HG03025 (cell line): ENCODE data around the gene MCU.
"Not testable (repeated sequence)": the region's sequence is repeated elsewhere in the genome, so short reads cannot be mapped to it uniquely, and the experiment has no call there.

ENCODE experiments used
- ATAC-seq: cut with Tn5 transposase; IDR thresholded peaks from one replicate; pipeline ENCODE4 v1.9.1; 2021; ENCODE audit warnings: mild to moderate bottlenecking, moderate library complexity; ENCODE audit not compliant: unreplicated experiment, low FRiP score

MCU gene

DNA sequence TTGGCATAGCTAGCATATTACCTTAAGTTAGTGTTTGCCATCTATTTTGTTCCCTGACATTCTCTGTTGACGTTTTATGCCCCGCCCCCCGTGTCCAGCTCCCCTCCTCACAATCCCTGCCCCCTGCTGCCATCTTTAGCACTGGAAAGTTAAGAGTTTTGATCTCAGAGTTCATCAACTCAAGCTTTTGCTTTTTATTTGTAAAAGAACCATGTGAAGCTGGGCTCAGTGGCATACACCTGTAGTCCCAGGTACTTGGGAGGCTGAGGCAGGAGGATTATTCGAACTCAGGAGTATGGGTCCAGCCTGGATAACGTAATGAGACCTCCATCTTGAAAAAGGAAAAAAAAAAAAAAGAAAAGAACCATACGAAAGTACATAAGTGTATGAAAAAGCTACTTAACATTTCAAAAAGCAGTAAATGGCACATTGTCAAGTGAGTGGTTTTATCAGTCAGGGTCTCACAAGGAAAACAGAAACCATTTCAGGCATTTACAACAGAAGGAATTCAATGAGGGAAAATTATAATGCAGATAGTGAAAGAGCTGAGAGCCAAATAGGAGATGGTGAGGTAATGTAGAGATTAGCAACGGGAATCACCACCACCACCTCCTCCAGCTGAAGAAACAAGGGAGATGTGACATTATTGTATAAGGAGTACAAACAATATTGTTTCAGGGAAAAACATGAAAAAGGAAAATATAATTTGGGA is 64.9 kb downstream of the MCU start:
- ATAC-seq = no peak

DNA sequence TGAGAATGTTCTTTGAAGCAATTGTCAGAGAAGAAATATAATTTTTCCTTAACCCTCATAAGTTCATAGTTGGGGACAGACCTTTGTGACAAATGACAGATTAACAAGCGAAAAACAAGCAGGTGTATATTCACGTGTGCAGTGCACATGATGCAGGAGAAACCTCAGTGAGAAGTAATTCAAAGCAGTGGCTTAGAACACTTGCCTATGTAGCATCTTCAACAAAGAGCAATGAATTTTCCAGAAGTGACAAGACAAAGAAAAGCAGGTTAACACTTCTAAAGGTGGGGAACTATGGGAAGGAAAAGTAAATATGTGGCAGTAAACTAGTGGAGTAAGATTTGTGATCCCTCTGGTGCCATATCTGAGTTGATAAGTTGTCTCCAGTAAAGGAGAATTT is 65.8 kb downstream of the MCU start:
- no peak for ATAC-seq

GRCh38 chr10:72758930-72759329 is 67.0 kb downstream of the MCU start:
- not testable (repeated sequence) for ATAC-seq

DNA sequence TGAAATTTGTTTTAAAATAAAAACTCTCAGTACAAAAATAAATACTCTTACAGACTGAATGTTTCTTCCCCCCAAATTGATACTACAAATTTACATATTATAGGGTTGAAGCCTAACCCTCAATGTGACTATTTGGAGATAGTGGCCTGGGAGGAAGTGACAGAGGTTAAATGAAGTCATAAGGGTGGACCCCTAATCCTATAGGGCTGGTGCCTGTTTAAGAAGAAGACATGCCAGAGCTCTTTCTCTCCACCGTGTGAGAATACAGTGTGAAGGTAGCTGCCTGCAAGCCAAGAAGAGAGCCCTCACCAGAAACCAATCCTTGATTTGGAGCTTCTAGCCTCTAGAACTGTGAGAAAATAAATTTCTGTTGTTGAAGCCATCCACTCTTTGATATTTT is 67.6 kb downstream of the MCU start:
- no peak for ATAC-seq

- ATAC-seq = no peak
Observed at GRCh38 chr10:72761498-72761897, 69.6 kb downstream of the MCU start.

DNA sequence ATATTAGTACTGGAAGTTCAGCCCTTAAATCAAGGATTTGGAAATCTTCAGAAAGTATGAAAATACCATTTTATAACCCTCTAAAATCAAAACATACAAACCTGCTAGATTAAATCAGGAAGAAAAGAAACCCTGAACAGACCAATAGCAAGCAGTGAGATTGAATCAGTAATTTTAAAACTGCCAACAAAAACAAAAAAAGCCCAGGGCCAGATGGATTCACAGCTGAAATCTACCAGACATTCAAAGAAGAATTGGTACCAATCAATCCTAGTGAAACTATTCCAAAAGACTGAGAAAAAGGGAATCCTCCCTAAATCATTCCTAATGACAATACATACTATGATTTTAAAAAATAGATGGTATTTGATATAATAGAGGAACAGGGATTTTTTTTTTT is 70.1 kb downstream of the MCU start:
- no peak for ATAC-seq

GRCh38 chr10:72763201-72763600 is 71.3 kb downstream of the MCU start:
- no peak for ATAC-seq

GRCh38 chr10:72764151-72764550 is 72.2 kb downstream of the MCU start:
- no peak for ATAC-seq

- no peak for ATAC-seq
Observed at GRCh38 chr10:72765051-72765745, 73.3 kb downstream of the MCU start.

- not testable (repeated sequence) for ATAC-seq
Observed at GRCh38 chr10:72771195-72771594, 79.3 kb downstream of the MCU start.

DNA sequence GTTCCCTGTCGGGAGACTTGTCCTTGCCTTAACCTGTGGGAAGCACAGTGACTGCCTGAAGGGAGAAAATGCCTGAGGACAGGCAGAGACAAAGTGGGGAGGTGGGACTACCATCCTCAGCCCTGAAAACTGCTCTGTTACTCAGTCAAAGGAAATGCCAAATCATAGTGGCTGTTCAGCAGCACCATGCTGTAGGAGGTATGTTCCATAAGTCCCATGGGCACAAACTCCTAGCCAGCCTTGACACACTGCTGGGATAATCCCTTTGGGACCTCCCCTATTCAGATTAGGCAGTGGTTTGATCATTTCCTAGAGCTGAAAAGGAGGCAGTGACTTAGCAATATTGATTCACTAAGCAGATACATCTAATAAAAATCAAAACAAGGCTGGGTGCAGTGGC is 80.1 kb downstream of the MCU start:
- ATAC-seq = no peak

DNA sequence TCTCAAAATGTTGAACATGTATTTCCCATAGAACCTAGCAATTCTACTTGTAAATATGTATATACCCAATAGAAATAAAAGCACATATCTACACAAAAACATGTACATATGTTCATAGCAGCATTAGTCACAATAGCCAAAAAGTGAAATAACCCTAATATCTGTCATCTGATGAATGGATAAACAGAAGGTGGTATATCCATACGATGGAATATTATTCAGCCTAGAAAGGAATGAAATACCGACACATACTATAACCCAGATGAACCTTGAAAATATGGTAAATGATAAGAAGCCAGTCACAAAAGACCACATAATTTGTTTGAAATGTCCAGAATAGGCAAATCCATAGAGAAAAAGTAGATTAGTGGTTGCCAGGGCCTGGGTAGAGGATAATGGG is 87.9 kb downstream of the MCU start:
- ATAC-seq = no peak

DNA sequence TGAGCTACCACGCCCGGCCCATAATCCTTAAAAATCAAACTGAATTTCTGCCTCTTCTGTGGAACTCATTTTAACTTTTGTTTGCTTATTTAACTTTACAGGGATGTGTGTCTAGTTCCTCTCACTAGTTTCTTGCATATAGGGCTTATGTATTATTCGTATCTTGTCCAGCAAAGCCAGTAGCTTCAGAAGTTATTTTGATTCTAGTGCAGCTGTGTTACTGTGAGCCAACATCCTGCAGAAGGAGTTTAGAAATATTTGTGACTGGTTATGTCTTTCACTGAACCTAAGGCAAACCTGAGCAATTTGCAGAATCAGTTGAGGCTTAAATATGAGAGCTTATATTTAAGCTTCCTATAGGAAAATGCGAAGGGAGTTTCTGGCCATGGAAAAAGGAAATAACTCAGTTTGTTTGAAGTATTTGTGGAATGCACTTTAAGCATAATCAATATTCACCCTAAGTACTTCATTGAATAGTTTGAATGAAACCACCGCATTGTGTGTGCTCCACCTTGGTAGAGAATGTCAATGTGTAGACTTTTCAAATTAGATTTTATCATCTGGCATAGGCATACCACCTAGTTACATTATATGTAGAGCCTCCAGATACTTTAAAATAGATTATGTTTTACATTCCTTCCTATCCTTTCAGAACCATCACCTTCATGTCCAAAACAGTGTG is 90.8 kb downstream of the MCU start:
- no peak for ATAC-seq

DNA sequence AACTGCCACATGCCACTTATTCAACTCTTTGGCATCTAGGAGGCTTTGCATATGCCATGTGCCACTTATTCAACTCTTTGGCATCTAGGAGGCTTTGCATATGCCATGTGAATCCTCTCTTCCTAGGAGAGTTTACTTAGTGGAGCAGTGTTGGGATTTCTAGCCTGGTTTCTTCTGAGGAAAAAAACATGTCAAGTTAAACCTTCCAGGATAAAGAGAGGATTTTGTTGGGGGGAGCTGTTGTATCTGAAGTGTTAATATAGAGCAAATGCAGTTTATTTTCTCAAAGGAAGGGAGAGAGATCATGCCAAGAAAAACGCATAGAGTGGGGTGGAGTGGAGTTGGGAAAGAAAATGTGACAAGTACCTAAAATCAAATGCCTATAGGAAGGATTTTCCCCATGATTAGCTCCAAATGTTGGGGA is 91.5 kb downstream of the MCU start:
- no peak for ATAC-seq

GRCh38 chr10:72784551-72785351 is 92.8 kb downstream of the MCU start:
- no peak for ATAC-seq

DNA sequence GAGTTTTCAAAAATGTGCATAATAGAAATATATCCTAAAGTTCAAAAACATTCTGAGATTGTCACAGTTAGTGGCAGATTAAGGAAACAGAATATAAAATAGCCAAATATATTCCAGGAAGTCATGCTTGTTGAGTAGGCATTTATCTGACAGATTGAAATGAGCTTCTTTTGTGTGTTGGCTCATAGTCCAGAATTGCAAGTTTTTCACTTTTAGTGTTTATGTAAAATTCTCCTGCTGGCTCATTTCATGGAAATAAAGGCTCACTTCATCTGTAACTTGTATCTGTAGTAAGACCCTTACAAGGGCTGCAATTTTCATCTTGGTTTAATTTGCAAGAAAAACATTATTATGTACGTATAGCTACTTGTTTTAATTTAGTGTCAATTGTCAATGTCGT is 93.5 kb downstream of the MCU start:
- ATAC-seq = no peak

DNA sequence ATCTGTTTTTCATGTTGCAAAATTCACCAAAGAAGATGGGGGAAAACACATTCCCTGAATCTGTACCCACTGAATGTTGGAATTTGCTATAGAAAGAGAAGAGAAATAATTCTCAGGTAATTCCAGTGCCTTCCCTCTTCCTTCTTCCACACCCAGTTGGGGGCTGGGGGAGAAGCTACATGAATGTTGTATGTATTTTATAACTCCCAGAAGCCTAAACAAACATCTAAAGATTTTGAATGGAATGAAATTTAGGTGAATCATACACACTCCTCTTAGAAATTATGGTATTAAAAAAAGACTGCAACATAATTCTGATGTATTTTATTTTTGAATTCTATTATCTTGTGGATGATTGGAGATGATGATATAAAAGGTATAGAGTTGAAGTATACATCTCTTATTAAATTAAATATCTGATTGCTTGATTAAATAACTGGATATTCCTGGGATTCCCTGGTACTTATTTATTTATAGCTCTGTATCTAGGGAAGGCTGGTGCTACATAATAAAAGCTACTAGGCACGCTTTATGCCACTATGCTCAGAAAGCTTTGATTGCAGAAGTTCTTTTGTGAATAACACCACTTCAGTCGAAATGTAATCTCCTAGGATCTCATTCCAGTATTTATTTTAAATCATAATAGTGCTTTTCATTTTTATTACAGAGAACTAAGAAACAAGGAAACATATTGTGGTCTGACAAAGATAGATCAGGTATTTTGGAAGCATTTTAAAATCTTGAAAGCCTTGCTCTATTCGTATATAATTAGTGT is 98.5 kb downstream of the MCU start:
- no peak for ATAC-seq

GRCh38 chr10:72792288-72792687 is 100.3 kb downstream of the MCU start:
- ATAC-seq = no peak

DNA sequence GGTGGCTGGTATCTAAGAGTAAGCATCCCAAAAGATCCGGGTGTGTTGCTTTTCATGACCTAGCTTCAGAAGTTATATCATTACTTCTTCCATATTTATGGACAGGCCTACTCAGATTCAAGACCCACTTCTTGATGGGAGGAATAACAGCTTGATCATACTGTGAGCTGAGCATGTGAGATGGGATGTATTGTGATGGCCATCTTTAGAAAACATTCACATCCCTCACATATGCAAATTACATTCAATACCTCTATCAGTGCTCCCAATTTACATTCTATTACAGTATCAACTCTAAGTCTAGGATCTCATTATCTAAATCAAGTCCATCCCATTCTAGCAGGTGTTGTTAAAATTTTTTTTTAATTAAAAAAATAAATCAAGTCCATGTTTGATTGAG is 101.8 kb downstream of the MCU start:
- no peak for ATAC-seq

- ATAC-seq = no peak
Observed at GRCh38 chr10:72794260-72794659, 102.3 kb downstream of the MCU start.
